Stimulated activated CD4-positive, alpha-beta T cell treated with anti-CD3 and anti-CD28 coated beads, Interleukin-4, amount 100 ng/mL, for 1 hour (primary cell): ENCODE data around the gene DEPDC4.

Experiments
- DNase-seq: peaks from one replicate; pipeline ENCODE4 v3.0.0-alpha.2; 2020

The DEPDC4 gene

GRCh38 chr12:100211698-100212097 lies 55.2 kb downstream of the DEPDC4 start:
- no peak for DNase-seq

- DNase-seq = no peak
These were observed 58.0 kb downstream of the DEPDC4 start for GRCh38 chr12:100208834-100209233.

- no peak for DNase-seq
These were observed 59.6 kb downstream of the DEPDC4 start for GRCh38 chr12:100207311-100207710.

DNA sequence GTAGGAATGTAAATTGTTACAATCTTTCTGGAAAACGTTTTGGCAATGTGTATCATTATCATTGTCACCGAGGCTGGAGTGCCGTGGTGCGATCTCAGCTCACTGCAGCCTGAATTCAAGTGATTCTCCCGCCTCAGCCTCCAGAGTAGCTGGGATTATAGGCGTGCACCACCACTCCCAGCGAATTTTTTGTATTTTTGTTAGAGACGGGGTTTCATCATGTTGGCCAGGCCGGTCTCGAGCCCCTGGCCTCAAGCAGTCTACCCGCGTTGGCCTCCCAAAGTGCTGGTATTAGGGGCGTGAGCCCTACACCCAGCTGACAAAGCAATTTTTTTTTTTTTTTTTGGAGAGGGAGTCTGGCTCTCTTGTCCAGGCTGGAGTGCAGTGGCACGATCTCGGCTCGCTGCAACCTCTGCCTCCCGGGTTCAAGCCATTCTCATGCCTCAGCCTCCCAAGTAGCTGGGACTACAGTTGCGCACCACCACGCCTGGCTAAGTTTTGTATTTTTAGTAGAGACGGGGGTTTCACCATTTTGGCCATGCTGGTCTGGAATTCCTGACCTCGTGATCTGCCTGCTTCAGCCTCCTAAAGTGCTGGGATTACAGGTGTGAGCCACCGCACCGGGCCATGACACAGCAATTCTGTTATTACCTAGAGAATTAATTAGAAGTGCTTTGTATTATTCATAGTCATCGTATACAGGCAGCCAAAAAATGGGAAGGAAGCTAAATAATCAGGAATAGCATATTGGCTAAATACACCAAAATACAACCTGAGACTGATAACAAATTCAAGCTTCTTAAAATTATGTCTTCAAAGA lies 65.1 kb downstream of the DEPDC4 start:
- DNase-seq = no peak

- DNase-seq = peak; percentile 95
These were observed 66.3 kb downstream of the DEPDC4 start, which contains the start of gene ACTR6 for GRCh38 chr12:100200463-100201181. TSS of gene ACTR6 (plus strand) at chr12:100200815. CDS start at chr12:100200852, 37 bp downstream.

- peak; percentile 72 for DNase-seq
These were observed 67.3 kb downstream of the DEPDC4 start for GRCh38 chr12:100199347-100200149.

DNA sequence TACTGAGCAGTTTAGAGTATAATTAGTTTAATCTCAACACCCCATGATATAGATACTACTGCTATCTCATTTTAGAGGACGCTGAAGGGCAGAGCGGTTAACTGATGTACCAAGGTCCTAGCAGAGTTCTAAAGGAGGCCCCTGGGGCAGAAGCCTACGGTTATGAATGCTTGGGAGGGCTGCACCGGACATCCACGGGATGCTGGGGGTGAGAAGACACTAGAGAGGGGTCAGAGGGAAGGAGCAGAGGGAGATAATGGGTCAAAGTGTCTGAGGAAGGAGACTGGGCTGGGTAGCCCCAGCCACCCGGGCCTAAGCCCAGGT lies 67.9 kb downstream of the DEPDC4 start:
- no peak for DNase-seq

DNA sequence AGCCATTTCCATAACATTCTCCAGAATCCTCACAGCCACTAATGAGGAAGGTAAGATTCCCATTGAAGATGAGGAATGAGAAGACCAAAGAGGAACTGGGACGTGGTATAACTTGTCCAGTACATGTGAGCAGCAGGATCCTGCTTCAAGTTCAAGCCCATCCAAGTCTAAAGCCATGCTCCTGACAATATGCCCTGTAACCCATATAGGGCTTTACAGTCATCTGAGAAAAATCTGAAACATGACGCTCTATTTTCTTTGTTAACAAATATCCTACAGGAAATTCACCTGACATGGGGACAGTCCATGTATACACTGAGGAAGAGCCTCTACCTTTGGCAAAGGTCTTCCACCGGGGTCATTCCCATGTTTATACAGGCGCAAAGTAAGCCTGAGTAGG lies 69.4 kb downstream of the DEPDC4 start:
- DNase-seq = no peak

DNA sequence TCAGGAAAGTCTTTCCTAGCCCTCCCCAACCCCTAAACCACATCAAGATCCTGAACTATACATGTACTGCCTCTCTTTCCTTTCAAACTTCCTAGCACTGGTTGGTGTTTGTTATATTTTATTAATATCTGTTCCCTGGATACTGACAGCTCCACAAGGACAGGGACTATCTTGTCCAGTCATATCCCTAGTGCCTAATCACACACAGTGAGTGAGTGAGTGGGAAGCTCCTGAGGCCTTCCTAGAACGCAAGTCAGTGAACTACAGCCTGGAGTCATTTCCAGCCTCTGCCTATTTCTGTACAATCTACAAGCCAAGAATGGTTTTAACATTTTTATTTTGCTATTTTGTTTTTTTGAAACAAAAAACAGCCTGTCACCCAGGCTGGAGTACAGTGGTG lies 73.8 kb downstream of the DEPDC4 start:
- no peak for DNase-seq
